ENCODE measurements around the gene ACIN1. TPM values are rescaled to one million over a fixed set of nuclear protein-coding genes. Genes with fewer than 3 reads are reported as not detected.

ACIN1 gene
- total and polyA plus RNA-seq, 2 of the 8 experiments (the other 6 are each of a cell fraction or from before 2014, with no cell fraction given), result 132 to 233 TPM

- Histone ChIP-seq H3K36me3 (ENCODE audit: control insufficient read depth in 2 of 4, insufficient read depth in 4 of 4, low read length in 3 of 4) (peaks cover 42 to 66% (median 58%) of the 10 kb centered on the region in 4 experiments), H2BK120ac (replicated peaks; ENCODE audit: low read depth, low read length) (no peak overlapping the region), H3K23ac (ENCODE audit: insufficient read length) (no peak overlapping the region), H3K79me2 (ENCODE audit: control insufficient read depth in 1 of 2, insufficient read depth in 2 of 2, low read length in 2 of 2) (peaks cover 0 to under 1% of the 10 kb centered on the region in 2 experiments; a peak in 2 of 4 replicates), H3K56ac (replicated peaks; ENCODE audit: insufficient read length, low read depth, low read length) (no peak overlapping the region), H3K27me3 (replicated peaks in 1 of 4; ENCODE audit: control insufficient read depth in 3 of 4, extremely low read depth in 1 of 4, insufficient read depth in 3 of 4, low read length in 3 of 4) (no peaks in the 10 kb centered on the region; a peak in 1 of 7 replicates), H3K23me2 (ENCODE audit: low read depth, low read length) (peaks cover 12% of the 10 kb centered on the region), H3K79me1 (ENCODE audit: low read depth, low read length) (no peaks in the 10 kb centered on the region; the same call in 1 of the 2 replicates), H3K4ac (replicated peaks; ENCODE audit: insufficient read length, low read depth, low read length) (no peak overlapping the region), H2BK15ac (ENCODE audit: low read length) (no peak overlapping the region), H4K91ac (replicated peaks; ENCODE audit: insufficient read length, low read length) (no peak overlapping the region), H3K18ac (ENCODE audit: extremely low read depth, low read length) (no peak overlapping the region), H2AK5ac (ENCODE audit: low read depth, low read length) (no peak overlapping the region), H2BK5ac (ENCODE audit: low read depth, low read length) (no peak overlapping the region; the same call in 1 of the 2 replicates), H2BK20ac (ENCODE audit: low read length) (no peak overlapping the region), H3K4me3 (ENCODE audit: extremely low read depth in 1 of 4, insufficient read depth in 2 of 4, low read depth in 3 of 4, low read length in 4 of 4) (no peak overlapping the region), H3K9ac (replicated peaks in 1 of 4; ENCODE audit: extremely low read depth in 1 of 4, low read depth in 3 of 4, low read length in 3 of 4) (no peak overlapping the region; a peak in 1 of 7 replicates), H3K4me1 (replicated peaks in 1 of 4; ENCODE audit: control insufficient read depth in 3 of 4, insufficient read depth in 4 of 4, low read length in 3 of 4) (peaks cover 0 to 15% (median 4%) of the 10 kb centered on the region in 4 experiments; a peak in 4 of 7 replicates), H2BK12ac (ENCODE audit: low read depth, low read length) (no peak overlapping the region), H4K5ac (ENCODE audit: insufficient read length, low read depth, low read length) (no peak overlapping the region), H3K4me2 (ENCODE audit: insufficient read depth in 1 of 2, low read depth in 2 of 2, low read length in 2 of 2) (no peak overlapping the region), H3K9me3 (ENCODE audit: insufficient read depth in 2 of 2, low read depth in 1 of 2, low read length in 1 of 2) (no peaks in the 10 kb centered on the region), H3K14ac (ENCODE audit: insufficient read length) (no peak overlapping the region), H4K20me1 (replicated peaks in 1 of 2; ENCODE audit: control insufficient read depth in 1 of 2, insufficient read depth in 2 of 2, low read length in 2 of 2) (peaks cover 8% of the 10 kb centered on the region in 2 experiments), H2AFZ (ENCODE audit: low read length) (no peak overlapping the region), H3K27ac (ENCODE audit: low read depth, low read length) (no peak overlapping the region), H4K8ac (ENCODE audit: extremely low read depth, insufficient read depth, low read length) (no peak overlapping the region)
- ChIA-PET CTCF (ENCODE audit: partially characterized antibody) (interaction anchor here (0.6 to 29.2 kb wide), 12 partner anchors 8 to 994 kb away, joined by 3 to 785 read pairs (median 3); partner anchors contain the start of gene AJUBA), POLR2A (ENCODE audit: partially characterized antibody) (interaction anchor here (1.0 to 4.0 kb wide), 6 partner anchors 8 to 95 kb away, joined by 3 to 37 read pairs (median 6); no protein-coding TSS in a partner anchor)
- TF ChIP-seq JUN (IDR thresholded peaks at IDR 0.05; ENCODE audit: low read depth, low read length) (no peak), BCL11A (IDR thresholded peaks at IDR 0.05; ENCODE audit: low read depth in 2 of 2, low read length in 2 of 2) (no peak), KDM4A (IDR thresholded peaks at IDR 0.05; ENCODE audit: low read depth, low read length, severe bottlenecking) (no peak), GTF2F1 (IDR thresholded peaks at IDR 0.05; ENCODE audit: borderline replicate concordance, low read depth, low read length) (no peak)
- 96% methylated on average over 17 of the region's 17 CpGs; no CpG with 5 or more reads in 1 of the 2 experiments for WGBS, 2 experiments (ENCODE audit: extremely low coverage in 1 of 2, insufficient coverage in 1 of 2, insufficient read length in 1 of 2, insufficient replicate concordance in 2 of 2, low coverage in 1 of 2, low lambda C conversion rate in 2 of 2, missing lambda C conversion rate in 1 of 2)
- DNase-seq (ENCODE audit: low read depth in 1 of 2, low spot score in 2 of 2) (no peak), FAIRE-seq (no peak)
Observed at GRCh38 chr14:23060536-23061260, 34.2 kb downstream of the ACIN1 start.
